Measurements from ENCODE around the gene SUGP1.

DNA sequence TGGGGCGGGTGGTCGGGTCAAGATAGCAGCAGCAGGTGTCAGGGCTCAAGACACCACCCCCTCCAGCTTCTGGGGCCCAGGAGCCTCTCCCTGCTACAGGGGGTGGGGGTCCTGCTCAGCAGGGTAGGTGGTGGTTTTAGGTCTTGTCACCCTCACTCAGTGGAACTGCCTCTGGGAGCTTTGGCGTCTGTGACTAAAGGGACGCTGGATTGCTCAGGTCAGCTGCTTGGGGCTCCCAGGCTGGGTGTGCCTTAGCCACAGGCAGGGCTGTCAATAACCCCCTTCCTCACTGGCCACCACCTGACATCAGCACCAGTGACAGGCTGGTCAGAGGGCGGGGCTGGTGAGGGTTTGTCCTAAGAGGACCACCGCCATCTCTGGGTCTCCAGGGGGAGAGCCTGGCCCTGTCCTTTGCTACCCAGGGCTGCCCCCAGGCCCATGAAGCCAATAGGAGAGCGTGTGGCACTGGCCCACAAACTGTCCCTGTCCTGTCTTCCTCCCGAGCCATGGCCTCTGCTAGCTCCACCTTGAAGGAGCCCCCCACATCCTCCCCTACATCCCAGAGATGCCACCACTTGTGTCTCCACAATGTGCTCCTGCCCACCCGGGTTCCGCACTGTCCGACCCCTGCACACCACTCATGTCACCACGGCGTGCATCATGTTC, 36.7 kb upstream of the SUGP1 start:
- TF ChIP-seq POLR2A (IDR thresholded peaks at IDR 0.05): no peak
- TF ChIP-seq, protein P1, sequence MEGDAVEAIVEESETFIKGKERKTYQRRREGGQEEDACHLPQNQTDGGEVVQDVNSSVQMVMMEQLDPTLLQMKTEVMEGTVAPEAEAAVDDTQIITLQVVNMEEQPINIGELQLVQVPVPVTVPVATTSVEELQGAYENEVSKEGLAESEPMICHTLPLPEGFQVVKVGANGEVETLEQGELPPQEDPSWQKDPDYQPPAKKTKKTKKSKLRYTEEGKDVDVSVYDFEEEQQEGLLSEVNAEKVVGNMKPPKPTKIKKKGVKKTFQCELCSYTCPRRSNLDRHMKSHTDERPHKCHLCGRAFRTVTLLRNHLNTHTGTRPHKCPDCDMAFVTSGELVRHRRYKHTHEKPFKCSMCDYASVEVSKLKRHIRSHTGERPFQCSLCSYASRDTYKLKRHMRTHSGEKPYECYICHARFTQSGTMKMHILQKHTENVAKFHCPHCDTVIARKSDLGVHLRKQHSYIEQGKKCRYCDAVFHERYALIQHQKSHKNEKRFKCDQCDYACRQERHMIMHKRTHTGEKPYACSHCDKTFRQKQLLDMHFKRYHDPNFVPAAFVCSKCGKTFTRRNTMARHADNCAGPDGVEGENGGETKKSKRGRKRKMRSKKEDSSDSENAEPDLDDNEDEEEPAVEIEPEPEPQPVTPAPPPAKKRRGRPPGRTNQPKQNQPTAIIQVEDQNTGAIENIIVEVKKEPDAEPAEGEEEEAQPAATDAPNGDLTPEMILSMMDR (IDR thresholded peaks at IDR 0.05): no peak
